ENCODE results near the gene GNG7.
A peak's percentile ranks its signal among the peaks of the same experiment; 100 is the strongest.
"Not testable (repeated sequence)": the region's sequence is repeated elsewhere in the genome, so short reads cannot be mapped to it uniquely, and the experiment has no call there.

The GNG7 gene

DNA sequence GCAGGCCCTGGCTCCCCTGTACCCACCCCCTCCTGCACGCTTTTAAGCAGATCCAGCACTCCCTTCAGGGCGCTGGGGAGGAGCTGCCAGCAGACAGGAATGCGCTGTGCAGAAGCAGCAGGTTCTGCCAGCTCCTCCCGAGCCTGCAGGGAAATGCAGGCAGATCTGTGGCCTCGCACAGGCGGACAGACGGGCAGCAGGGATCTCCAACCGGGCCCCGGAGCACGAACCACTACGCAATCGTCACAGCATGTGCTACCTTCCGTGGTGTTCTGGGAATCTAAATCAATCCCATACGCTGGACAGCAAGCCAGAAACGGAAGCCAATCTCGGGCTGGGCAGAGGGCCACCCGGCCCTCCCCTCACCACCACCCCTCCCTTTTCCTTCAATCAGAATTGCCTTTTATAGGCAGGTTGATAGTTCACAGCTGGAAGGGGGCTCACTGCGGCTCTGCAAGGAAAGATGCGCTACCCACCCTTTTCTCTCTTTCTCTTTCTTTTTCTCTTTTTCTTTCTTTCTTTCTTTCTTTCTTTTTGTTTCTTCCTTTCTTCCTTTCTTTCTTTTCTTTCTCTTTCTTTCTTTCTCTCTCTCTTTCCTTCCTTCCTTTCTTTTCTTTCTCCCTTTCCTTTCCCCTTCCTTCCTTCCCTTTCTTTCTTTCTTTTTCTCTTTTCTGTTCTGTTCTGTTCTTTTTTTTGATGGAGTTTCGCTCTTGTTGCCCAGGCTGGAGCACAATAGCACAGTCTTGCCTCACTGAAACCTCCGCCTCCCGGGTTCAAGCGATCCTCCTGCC is 99.9 kb downstream of the GNG7 start:
- DNase-seq (ENCODE audit: low read depth in 2 of 2), result no peak

- no peak for DNase-seq (ENCODE audit: low read depth in 2 of 2)
These were observed 101.3 kb downstream of the GNG7 start for GRCh38 chr19:2600914-2601870.

- DNase-seq (ENCODE audit: low read depth in 2 of 2), result no peak
These were observed 108.2 kb downstream of the GNG7 start for GRCh38 chr19:2594319-2594718.

GRCh38 chr19:2592824-2593223 is 109.7 kb downstream of the GNG7 start:
- DNase-seq (ENCODE audit: low read depth in 2 of 2), result no peak

DNA sequence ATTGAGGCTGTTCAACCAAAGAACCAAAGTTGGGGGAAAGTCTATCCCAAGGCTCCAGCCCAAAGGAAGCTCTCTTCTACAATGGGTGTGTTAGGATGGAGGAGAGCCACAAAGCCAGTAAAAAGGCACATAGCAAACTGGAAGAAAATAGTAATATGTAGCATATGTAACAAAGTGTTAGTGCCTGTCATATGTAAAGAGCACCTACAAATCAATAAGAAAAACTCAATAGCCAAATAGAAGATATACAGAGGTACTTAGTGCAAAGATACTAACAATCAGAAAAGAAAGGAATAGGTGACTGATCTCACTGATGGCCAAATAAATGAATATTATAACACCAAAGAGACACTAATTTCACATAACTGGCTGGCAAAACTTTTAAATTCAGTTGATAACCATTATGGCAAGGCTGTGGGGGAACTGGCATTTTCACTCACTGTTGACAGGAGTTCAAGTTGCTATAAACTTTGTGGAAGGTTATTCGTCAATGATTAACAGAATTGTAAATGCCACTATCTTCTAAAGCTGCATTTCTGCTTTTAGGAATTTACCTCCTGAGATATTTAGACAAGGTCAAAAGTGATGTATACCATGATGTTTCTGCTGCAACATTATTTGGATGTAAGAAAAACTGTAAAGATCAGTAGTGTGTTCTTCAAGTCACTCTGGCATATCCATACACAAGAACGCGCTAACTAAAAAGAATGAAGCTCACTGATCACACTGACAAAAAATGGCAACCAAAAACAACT is 110.8 kb downstream of the GNG7 start:
- no peak for DNase-seq (ENCODE audit: low read depth in 2 of 2)

GRCh38 chr19:2590630-2591399 is 111.7 kb downstream of the GNG7 start:
- DNase-seq (ENCODE audit: low read depth in 2 of 2), result no peak

DNA sequence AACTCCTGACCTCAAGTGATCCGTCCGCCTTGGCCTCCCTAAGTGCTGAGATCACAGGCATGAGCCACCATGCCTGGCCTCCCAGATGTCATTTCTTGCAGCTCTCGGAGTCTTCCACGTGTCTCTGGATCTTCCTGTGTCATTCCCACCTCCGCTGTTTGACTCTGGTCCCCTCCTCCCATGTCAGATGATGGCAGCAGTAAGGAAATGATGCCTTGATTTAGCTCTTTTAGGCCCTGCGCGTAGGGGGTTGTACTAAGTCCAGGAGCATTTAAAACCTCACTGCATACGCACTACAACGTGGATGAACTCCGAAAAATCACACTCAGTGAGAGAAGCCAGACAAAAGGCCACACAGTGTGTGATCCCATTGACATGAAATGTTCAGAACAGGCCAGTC is 113.1 kb downstream of the GNG7 start:
- no peak for DNase-seq (ENCODE audit: low read depth in 2 of 2)

GRCh38 chr19:2588081-2588777 is 114.3 kb downstream of the GNG7 start:
- DNase-seq (ENCODE audit: low read depth in 2 of 2), result no peak

- DNase-seq (ENCODE audit: low read depth in 2 of 2), result no peak
These were observed 115.3 kb downstream of the GNG7 start for GRCh38 chr19:2587001-2587719.

- no peak for DNase-seq (ENCODE audit: low read depth in 2 of 2)
These were observed 116.3 kb downstream of the GNG7 start for GRCh38 chr19:2586196-2586595.

- DNase-seq (ENCODE audit: low read depth in 2 of 2), result no peak
These were observed 118.5 kb downstream of the GNG7 start for GRCh38 chr19:2584002-2584401.

- no peak for DNase-seq (ENCODE audit: low read depth in 2 of 2)
These were observed 119.2 kb downstream of the GNG7 start for GRCh38 chr19:2582984-2583956.

GRCh38 chr19:2580396-2580795 is 122.1 kb downstream of the GNG7 start:
- DNase-seq (ENCODE audit: low read depth in 2 of 2), result not testable (repeated sequence)

DNA sequence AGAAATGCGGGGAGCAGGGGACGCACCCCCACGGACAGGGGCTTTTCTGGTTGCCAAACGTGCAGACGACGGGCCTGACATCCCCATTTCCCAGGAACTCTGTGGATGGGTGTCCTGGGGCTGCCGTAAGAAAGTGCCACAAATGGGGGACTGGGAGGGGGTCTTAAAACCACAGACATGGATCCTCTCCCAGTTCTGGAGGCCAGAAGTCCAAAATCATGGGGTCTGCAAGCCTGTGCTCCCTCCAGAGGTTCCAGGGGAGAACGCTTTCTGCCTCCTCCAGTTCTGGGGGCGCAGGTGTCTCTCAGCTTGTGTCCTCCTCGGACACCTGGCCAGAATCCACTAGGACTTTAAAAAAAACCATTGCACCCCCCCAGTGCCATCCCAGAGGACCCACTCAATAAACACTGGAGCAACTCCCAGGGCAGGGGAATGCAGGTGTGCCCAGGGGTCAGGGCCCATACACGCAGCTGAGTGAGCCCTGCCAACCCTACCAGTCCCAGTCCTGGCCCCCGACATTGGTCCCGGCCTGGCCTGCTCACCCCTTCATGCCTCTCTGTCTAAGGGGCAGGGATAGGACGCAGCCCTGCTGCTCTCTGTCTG is 122.7 kb downstream of the GNG7 start:
- no peak for DNase-seq (ENCODE audit: low read depth in 2 of 2)

DNA sequence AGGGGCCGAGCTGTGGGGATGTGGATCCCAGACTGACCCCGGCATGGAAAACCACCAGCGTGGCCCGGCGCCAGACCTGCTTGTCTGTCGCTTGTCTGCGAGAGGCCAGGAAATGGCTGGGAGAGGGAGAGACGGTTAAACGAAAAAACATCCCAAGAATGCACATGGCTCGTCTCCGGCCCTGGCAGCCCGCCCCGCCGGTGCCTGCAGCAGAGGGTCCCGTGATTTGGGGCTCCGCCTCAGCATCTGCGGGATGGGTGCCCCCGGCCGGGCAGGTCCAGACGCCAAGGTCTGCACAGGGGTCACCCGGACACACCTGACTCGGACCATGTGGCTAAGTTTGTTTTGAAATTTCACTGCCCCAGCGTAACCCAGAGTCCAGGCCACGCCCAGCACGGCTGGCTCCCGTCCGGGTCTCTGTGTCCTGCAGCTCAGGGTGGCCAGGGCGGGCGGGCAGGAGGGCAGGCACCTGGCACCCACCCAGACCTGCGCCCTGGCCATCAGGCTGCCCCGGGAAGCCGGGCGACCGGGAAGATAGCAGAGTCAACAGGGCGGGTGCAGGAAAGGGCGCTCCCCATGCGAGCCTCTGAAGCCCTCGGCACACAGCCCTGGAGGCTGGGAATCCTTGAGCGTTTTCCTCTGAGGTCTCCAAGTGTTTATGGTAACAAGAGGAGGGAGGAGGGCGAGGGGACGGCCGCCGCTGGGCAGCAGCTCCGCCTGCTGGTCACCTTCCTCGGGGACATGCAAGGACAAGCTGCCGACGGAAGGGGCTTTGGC is 123.4 kb downstream of the GNG7 start:
- DNase-seq (ENCODE audit: low read depth in 2 of 2), result peak in 1 of 2 donors; percentile 53

- no peak for DNase-seq (ENCODE audit: low read depth in 2 of 2)
These were observed 124.1 kb downstream of the GNG7 start for GRCh38 chr19:2578391-2578890.

- no peak for DNase-seq (ENCODE audit: low read depth in 2 of 2)
These were observed 124.7 kb downstream of the GNG7 start for GRCh38 chr19:2577722-2578335.

All from stimulated activated CD4-positive, alpha-beta T cell treated with anti-CD3 and anti-CD28 coated beads, Interleukin-15, amount 100 ng/mL, for 48 hours (primary cell).